NCI-H526 (cell line): Measurements from ENCODE around the gene CKB.
"Not testable (repeated sequence)": the region's sequence is repeated elsewhere in the genome, so short reads cannot be mapped to it uniquely, and the experiment has no call there.

Experiments
- DNase-seq, 2 experiments: peaks; one replicate each; lab custom pipeline; 2025; lab: John Stamatoyannopoulos, UW

CKB gene

DNA sequence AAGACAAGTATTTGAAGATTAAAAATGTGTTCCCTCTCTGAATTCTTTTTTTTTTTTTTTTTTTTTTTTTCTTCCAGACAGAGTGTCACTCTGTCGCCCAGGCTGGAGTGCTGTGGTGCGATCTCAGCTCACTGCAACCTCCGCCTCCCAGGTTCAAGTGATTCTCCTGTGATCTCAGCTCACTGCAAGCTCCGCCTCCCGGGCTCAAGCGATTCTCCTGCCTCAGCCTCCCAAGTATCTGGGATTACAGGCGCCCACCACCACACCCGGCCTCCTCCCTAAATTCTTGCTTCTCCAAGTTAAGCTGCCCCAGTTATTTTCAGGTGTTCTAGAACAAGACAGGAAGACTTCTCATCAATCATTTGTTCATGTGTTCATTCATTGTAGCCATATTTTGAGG lies 10.4 kb downstream of the CKB start:
- not testable (repeated sequence) for DNase-seq

DNA sequence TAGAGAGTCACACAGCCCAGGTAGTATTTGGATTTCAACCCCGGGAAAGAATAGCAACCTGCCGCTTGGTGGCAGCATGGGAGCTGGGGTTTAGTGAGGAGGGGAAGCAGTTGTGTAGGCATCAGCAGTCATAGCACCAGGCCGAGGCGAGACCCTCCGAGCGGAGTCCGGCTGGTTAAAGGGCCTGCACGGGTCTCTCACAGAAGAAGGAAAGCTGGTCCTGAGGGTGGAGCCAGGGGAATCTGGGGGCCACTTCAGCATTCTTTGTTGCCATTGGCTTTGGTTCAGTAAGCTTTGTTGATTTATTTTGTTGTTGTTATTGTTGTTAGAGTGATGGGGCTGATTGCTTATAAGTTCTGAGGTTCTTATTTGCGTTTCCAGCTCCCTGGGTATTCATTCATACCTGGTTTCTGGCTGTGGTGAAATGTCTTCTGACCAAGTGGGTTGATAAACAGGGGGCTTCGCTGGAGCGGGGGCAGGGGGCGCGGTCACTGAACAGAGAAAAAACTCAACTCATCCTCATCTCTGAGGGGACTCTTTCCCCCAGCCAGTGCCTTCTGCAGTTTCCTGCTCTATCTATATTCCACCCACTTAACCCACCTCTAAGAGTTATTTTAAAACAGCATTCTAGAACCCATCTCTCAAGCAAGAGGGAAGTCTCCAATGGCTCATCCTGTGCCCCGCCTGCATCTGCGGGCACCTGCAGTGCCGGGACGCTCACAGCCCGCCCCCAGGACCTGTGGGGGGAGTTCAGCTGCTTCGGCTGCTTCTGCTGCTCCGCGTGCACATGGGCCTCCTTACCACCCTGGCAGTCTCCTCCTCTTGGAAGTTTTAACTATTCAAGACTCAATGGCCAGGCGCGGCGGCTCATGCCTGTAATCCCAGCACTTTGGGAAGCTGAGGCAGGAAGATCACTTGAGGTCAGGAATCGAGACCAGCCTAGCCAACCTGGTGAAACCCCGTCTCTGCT lies 11.6 kb downstream of the CKB start:
- no peak for DNase-seq

DNA sequence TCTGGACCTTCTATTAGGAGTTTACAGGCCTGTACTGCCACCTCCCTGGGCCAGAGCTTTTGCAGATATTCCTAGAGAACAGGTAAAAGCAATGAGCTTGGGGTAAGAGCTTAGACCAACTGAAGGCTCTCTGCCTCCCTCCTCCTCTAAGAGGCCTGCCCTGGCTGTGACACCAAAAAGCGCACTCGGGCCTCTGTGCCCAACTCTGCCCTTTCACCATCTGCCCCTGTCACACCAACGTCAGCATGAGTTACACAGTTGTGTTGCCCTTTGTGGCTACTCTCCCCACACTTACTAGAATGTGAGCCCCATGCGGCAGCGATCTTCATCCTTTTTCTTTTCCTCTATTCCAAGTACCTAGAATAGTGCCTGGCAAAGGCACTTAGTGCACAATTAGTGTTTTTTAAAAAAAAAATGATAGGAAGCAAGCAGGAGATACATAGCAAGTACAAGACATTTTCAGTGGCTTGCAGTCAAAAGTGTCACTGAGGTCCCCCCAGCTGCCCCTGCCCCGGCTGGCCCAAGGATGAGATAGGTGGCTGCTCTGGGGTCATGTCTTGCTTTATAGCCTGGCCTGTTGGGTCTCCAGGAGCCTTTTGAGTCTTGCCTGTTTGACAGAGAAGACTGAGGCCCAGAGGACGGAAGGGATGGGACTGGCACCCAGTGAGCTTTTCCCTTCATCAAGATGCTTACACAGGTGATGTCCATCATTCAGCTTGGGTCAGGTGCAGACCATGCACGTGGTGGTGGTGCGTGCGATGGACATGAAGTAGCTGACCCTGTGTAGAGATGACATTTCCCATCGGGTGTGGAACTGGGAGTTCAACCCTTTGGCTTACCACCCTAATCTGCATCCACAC lies 12.5 kb downstream of the CKB start:
- DNase-seq: no peak

DNA sequence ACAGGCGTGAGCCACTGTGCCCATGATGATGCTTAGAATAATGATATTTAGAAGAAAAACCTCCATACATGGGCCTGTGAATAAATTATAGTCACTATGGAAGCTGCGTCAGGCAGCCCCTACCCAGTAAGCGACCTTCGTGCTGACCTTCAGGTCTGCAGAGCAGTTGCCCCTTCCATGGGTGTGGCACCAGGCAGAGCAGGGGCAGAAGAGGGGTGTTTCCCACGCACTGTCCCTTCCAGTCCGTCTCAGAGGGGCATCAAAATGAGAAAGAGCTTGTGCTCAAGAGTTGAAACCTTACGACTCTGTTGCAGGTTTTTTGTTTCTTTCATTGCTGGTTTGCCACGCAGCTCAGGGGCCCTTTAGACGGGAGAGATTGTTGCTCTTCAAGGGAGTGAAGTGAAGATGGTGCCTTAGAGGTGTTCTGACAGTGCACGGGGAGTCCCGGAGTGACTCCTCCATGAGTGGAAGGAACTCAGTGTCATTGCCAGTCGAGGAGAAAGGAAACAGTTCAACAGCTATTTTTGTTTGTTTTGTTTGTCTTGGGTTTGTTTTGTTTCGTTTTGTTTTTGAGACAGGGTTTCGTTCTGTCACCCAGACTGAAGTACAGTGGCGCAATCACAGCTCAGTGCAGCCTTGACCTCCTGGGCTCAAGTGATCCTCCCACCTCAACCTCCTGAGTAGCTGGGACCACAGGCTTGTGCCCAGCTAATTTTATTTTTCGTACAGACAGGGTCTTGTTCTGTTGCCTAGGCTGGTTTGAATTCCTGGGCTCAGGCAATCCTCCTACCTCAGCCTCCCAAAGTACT lies 13.9 kb downstream of the CKB start:
- DNase-seq: no peak

DNA sequence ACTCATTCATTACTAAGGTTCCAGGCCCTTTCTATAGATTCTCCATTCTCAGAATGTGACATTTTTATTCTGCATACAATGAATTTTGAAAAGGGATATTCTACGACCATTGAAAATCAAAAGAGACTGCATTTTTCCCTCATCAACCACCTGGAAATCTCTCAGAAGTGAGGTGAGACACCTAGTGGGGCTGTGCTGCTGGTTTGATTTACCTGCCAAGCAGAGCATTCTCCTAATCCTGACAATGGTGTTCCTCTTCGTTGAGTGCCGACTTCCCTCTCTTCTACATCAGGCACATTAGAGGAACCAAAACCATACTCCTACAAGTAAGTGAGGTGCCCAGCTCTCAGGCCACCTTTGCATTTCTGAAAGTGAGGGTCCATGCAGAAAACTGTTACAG lies 14.9 kb downstream of the CKB start:
- DNase-seq: no peak

DNA sequence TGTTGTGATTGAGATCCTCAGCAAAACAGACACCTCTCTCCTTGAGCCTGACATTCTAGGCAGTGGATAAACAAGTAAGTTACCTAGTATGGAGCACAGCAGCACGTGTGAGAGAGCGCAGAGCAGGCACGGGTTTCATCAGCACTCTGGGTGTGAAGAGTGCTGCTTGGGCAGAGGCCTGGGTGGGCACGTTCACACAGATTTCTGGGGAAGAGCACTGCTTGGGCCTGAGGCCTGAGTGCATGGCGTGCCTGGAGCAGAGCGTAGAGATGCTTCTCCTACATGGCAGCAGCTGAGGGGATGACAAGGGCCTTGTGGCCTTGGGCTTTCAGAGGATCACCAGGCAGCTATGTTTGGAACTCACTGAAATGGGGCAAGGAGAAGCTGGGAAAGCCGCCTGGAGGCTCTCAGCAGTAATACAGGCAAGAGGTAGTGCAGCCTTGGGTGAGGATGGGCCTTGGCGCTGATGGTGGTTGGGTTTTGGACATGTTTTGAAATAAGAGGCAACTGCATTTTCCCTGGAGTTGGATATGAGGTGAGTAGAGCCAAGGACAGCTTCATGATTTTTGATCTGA lies 17.6 kb downstream of the CKB start:
- no peak for DNase-seq

DNA sequence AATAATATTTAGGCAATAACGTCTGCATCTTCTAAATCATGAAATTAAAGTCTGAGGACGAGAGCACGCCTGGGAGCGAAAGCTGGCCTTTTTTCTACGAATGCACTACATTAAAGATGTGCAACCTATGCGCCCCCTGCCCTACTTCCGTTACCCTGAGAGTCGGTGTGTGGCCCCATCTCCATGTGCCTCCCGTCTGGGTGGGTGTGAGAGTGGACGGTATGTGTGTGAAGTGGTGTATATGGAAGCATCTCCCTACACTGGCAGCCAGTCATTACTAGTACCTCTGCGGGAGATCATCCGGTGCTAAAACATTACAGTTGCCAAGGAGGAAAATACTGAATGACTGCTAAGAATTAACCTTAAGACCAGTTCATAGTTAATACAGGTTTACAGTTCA lies 19.3 kb downstream of the CKB start:
- DNase-seq: no peak

DNA sequence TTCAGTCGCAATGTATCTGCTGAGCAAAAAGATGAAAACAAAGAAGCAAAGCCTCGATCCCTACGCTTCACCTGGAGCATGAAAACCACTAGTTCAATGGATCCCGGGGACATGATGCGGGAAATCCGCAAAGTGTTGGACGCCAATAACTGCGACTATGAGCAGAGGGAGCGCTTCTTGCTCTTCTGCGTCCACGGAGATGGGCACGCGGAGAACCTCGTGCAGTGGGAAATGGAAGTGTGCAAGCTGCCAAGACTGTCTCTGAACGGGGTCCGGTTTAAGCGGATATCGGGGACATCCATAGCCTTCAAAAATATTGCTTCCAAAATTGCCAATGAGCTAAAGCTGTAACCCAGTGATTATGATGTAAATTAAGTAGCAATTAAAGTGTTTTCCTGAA lies 19.8 kb downstream of the CKB start:
- no peak for DNase-seq

DNA sequence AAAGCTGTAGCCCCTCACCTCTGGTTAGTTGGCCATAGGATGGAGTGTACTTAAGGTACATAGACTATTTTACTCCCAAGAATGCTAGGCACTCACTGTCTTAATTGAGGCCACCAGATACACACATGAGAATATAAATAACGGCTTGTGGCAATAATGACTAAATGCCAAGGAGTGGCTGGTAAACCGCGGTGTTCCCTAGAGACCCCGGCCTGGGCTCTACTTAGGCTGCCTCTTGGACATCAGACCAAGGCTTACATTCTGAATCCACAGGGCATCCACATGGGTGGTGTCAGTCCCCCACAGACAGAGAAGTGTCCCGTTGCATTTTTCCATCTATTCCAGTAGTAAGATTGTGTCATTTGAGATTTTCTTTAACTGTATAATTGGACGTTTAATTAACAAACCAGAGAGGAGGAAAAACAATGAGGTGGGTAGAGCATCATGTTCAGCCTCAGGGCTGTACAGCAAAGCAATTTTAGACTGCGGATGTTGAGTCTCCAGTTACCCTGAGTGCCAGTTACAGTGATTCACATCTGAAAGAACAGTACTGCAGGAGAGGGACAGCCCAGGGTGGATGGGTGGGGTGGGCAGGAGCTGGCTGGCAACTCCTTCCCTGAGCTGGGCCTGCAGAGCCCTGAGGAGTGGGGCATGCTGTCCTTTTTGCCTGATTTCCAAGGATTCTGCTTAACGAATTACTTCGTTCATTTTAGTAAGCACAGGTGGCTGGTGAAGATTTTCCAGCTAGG lies 20.5 kb downstream of the CKB start:
- DNase-seq: no peak

DNA sequence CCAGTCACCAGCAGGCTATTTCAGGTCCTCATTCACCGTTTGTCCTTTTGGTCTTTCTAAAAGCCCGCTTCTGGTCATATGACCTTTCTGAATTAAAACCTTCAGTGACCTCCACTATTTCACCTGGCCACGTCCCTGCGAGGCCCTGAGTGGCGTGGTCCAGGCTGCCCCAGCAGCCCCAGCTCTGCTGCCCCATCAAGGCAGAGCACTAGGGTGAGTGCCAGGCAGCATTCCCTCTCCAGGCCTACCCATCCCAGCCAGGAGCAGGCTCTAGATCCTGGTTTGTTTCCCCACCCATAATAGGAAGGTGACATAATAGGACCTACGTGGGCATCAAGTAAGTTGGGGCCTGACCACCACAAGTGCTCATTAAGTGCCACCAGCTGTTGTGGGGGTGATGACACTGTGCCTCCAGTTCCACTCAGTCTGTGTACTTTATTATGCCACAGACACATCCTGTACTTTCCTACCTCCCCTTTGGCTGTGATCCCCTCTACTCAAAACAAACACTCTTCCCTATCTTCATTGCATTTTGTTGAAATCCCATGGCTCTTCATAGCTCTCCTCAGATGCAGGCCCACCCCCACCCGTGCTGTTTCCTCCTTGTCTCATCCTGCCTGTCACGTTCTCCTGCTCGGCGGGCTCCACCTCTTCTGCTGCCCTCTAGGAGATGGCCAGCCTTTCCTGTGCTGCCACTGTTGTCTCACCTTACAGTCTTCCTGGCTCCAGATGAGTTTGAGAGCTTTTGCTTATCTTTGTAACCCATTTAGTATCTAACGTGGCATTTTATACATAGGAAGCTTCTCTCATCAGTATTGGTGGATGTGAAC lies 21.4 kb downstream of the CKB start:
- DNase-seq: no peak

DNA sequence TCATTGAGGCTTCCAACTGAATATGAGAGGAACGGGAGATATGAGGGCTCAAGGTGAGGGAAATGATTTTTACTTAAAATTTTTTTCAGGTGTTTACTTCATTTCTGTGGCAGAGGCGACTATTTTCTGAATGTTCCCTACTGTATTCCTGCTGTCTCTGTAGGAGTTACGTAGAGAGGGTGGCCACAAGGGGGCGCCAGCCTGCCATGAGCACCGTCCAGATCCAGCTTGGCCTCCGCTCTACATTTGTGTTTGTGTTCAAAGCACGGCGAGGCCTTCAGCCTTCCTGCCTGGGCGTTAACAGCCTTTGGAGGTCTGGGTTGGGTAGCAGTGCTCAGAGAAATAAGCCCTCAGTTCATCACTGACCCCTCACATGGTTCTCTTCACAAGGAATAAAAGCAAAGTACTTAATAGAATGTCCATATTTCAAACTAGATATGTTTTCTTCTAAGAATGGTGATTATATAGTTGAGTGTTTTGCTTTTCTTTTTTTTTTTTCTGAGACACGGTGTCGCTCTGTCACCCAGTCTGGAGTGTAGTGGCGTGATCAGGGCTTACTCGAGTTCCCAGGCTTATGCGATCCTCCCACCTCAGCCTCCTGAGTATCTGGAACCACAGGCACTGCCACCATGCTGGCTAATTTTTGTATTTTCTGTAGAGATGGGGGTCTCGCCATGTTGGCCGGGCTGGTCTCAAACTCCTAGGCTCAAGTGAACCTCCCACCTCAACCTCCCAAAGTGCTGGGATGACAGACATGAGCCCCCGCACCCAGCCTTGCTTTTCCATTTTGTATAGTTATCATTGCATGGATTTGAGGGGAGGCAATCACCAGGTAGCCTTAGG lies 22.3 kb downstream of the CKB start:
- peak; percentile 66 to 90 for DNase-seq

DNA sequence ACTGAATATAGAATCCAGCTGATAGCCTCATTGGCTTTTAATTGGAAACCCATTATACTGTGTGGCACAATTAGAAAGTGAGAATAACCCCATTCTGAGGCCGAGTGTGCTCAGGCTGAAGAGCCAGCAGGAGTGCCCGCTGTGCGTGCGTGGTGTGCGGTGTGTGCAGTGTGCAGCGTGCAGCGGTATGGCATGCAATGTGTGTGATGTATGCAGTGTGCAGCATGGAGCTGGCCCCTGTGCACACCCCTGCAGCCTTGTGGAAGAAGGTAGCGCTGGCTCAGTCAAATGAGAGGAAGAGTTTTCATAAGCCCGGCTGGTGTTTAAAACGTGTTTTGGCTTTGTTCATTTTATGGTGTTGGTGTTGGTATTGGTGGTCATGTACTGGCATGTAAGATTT lies 22.9 kb downstream of the CKB start:
- no peak for DNase-seq

DNA sequence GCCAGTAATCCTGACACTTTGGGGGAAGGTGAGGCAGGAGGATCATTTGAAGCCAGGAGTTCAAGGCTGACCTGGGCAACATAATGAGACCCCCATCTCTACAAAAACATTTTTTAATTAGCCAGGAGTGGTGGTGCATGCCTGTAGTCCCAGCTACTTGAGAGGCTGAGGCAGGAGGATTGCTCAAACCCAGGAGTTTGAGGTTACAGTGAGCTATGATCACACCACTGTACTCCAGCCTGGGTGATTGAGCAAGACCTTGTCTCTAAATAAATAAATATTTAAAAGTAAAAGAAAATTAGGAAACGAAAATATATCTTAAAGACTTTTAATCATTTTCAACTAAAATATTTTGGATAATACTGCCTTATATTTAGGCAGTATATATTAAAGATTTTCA lies 25.9 kb downstream of the CKB start:
- DNase-seq: no peak

DNA sequence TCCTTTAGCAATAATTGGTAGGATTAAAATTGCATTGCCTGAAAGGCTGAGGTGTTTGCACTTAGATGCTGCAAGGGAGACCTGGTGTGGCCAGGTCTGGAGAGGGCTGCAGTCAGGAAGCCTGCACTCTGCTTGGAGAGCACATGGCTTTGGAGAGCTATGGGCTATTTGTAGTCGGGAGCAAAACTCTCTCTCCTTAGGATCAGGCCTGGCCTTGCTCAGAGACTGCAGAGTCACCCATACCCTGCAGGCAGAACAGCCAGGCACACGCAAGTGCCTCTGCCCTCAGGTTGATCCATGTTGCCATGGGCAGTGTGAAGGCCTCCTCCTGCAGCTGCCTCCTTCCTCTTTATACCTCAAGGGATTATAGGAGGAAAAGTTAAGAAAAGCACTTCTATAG lies 26.8 kb downstream of the CKB start:
- DNase-seq: no peak

DNA sequence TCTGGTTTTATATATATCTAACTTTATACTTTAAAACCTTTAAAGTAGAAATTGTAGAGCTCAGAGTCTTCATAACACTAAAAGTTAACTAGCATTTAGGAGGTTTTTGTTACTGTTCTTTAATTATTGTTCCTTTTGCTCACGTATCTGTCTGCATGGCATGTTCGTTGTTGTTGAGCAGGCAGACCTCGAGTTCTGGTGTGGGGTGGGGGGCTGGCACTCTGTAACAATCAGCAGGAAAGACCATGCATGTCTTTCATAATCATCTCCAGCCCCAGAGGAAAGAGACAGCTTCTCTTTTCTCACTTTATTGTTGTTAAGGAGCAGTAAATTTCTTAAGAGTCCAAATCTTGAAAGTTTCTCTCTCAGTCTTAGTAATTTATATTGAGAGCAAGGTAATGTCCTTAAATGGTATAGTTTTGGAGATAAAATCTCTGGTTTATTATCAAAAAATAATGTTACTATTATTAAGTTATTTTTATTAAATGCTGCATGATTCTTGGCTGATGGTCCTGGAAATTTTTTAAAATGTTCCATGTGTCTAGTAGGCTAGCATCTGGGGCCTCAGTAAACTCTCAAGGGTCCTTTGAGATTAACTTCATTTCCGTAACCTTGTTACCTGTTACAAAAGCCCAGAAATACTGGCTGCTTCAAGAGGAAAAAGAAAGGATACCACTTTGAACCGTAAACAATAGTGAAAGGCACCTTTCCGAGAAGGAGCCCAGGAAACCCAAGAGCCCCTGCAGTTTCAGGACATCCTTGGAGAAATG lies 30.3 kb downstream of the CKB start:
- no peak for DNase-seq

DNA sequence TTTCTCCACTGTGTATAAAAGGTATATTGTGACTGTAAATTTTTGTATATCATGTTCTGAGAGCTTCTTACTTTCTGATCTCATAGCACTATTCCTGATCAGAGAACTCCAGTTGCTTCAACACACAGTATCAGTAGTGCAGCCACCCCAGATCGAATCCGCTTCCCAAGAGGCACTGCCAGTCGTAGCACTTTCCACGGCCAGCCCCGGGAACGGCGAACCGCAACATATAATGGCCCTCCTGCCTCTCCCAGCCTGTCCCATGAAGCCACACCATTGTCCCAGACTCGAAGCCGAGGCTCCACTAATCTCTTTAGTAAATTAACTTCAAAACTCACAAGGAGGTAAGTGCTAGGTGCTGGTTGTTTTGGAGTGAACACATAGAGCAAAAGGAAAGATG lies 30.9 kb downstream of the CKB start:
- no peak for DNase-seq

DNA sequence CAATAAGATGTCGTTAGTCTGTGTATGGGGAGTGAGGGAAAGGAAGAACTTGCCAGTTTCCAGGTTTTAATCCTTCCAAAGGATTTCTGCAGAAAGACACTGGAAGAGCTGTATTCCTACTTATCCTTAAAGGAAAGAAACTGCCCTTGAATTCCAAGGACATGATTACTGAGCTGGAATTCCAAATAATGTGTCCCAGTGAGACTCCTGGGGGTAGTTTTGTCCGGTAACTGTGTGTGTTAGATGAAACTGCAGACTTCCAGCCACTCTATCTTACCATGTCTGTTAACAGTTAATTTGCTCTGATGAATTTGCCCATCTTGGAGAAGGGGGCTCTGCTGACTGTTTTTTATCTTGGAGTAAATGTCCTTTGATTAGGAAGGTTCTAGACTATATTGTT lies 33.0 kb downstream of the CKB start:
- DNase-seq: no peak

DNA sequence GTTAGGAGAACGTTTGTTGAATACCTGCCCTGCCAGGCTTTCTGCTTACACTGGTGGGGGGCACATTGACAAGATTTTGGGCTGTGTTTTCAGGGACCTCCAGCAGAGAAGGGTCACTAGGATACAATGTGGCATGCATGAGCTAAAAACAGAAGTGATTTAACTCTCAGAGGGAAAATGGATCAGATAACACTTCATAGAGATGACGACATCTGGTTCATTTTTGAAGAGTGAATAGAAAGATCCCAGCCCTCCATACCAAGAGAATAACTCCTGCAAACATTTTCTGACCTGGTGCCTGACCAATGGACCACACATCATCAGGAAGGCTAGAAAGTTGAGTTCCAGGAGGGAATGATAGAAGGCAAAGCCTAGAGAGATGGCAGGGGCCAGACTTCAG lies 33.7 kb downstream of the CKB start:
- DNase-seq: no peak

DNA sequence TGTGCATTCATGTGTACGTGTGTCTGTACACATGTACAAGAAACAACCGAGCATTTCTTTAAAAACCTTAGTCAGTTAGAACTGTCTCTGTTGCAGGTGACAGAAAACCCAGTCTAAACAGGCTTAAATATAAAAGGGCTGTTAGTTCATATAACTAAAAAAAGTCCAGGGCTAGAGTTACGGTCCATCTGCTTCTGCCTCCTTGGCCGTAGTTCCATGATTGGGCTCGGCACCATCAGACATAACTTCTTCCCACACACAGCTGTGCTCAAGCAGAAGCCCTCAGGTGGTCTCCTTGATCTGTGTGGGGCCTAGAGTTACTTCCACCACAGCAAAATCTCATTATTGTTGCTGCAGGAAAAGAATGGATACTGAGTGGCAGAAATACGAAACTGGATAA lies 34.6 kb downstream of the CKB start:
- DNase-seq: no peak
